Measurements from ENCODE around the gene TFB1M. TPM values are rescaled to one million over a fixed set of nuclear protein-coding genes. Genes with fewer than 3 reads are reported as not detected.

Gene TFB1M
- total RNA-seq, 1 experiment from 2014 or later = 19.5 TPM

DNA sequence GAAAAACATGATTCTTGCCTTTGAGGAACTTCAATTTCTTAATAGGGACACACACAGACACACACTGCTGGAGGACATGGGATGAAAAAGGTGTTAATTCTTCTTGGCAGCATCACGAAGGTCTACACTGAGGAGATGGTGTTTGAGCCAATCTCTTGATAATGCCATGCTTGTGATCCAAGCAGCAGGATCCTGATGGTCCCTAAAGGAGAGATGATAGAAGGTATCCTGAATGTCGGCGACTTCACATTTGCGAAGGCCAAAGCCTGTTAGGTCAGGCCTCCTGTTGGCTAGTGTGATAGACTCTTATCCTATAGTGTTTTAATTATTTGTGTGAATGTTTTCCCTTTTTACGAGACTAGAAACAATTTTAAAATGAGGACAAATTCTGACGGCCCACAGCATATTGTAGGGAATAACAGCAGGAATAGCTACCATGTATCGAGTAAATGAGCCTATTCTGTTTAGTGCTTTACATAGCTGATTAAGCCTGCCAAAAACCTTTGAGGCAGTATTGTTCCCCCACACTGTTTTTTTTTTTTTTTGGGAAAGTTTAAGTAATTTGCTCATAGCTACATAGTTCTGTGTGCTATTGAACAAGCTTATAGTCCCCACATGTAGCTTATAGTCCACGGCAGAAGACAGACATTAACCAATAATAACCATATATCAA is 15.3 kb upstream of the TFB1M start:
- H3K27me3 ChIP-seq (ENCODE audit: insufficient read depth, low read depth) = no peaks in the 10 kb centered on the region
- DNase-seq = no peak
- H3K9me3 ChIP-seq (ENCODE audit: insufficient read depth, low read depth) = no peaks in the 10 kb centered on the region
- no peak overlapping the region for H3K27ac ChIP-seq
- no peak overlapping the region for H3K4me3 ChIP-seq
- POLR2A ChIA-PET (ENCODE audit: unreplicated experiment) = no interaction called here
- no peaks in the 10 kb centered on the region for H3K4me1 ChIP-seq (replicated peaks; ENCODE audit: insufficient read depth)
- no peak overlapping the region for H3K4me2 ChIP-seq
- BruUV-seq (replicated peaks) = no TSS peak
- intact Hi-C loops (cut with micrococcal nuclease; ENCODE audit: unreplicated experiment) = loop anchor here (5.0 kb wide), 1 partner anchor 1233 kb away; no protein-coding TSS in a partner anchor
- no peak overlapping the region for H2AFZ ChIP-seq
- CTCF ChIA-PET = no interaction called here
- no peaks in the 10 kb centered on the region for H3K36me3 ChIP-seq (ENCODE audit: low read depth)
- no peaks in the 10 kb centered on the region; the same call in 1 of the 2 replicates for H3K9me2 ChIP-seq (ENCODE audit: insufficient read depth)
- no peaks in the 10 kb centered on the region for H4K20me1 ChIP-seq (ENCODE audit: insufficient read depth)
- H3F3A ChIP-seq (ENCODE audit: insufficient read depth, low read depth) = no peaks in the 10 kb centered on the region
- no peak for TF ChIP-seq EZH2 (IDR thresholded peaks at IDR 0.05; ENCODE audit: low read depth)
- TF ChIP-seq, protein P1, sequence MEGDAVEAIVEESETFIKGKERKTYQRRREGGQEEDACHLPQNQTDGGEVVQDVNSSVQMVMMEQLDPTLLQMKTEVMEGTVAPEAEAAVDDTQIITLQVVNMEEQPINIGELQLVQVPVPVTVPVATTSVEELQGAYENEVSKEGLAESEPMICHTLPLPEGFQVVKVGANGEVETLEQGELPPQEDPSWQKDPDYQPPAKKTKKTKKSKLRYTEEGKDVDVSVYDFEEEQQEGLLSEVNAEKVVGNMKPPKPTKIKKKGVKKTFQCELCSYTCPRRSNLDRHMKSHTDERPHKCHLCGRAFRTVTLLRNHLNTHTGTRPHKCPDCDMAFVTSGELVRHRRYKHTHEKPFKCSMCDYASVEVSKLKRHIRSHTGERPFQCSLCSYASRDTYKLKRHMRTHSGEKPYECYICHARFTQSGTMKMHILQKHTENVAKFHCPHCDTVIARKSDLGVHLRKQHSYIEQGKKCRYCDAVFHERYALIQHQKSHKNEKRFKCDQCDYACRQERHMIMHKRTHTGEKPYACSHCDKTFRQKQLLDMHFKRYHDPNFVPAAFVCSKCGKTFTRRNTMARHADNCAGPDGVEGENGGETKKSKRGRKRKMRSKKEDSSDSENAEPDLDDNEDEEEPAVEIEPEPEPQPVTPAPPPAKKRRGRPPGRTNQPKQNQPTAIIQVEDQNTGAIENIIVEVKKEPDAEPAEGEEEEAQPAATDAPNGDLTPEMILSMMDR (conservative IDR thresholded peaks at IDR 0.05) = no peak
- no peaks in the 10 kb centered on the region for H3K79me2 ChIP-seq (ENCODE audit: low read depth)

DNA sequence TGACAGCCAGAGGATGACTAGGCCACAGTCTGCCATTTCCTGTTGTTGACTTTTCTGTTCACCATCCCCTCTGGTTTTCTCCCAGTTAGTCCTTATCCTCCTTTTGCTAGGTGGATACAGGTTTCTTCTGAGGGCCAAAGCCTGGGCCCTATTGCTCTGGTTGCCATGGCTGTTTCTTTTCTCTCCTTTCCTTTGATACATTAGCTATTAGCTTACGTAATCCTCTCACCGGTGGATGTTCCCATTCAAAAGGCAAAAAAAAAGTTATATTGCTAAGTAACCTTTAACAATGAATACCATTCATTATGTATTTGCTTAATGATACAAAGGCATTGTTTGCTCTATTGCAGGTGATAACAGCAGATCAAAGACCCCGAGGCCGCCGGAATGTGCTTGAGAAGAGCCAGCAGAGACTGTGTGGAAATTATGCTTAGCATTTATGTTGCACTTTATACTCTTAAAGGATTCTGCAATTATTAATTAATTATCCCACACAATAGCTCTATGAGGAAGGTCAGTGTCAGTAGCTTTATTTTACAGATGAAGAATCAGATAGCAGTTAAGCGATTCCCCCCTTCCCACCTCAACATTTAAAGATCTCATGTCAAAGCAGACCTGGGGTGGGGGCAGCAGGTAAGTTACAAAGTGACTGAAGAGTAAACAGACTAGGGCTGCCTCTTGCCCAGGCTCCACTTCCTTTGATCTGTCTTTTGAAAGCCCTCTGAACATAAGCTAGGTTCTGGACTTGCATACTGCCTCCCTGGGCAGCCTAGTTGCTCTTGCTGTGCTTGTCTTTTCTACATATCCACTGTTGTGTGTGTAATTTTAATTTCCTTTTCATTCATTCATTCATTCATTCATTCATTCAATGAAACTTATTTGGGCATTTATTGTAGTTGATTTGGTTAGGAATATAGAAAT is 14.5 kb upstream of the TFB1M start:
- POLR2A ChIA-PET (ENCODE audit: unreplicated experiment) = no interaction called here

DNA sequence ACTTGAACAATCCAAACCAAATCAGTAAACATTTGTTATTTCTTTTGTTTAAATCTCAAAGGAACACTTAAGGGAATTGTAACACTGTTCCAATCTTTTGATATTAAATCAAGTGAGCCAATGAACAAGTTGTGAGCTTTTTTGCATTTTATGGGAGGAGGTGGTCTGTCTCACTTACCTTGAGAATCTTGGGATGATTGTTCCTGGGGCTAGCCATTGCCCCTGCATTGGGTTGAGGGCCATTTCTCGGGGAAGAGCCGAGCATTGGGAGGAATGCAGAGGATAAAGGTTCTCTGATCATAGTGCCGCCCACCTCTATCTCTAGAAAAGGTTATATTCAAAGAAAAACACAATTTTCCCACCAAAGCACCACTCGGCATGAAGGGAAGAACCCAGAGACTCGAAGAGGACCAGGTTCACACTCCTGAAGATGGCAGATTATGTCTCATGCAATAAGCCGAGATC is 13.8 kb upstream of the TFB1M start:
- H3K4me2 ChIP-seq = no peak overlapping the region
- H3K9me3 ChIP-seq (ENCODE audit: insufficient read depth, low read depth) = no peaks in the 10 kb centered on the region
- H3F3A ChIP-seq (ENCODE audit: insufficient read depth, low read depth) = no peaks in the 10 kb centered on the region
- H3K27ac ChIP-seq = no peak overlapping the region
- H3K27me3 ChIP-seq (ENCODE audit: insufficient read depth, low read depth) = no peaks in the 10 kb centered on the region
- TF ChIP-seq, protein P1 (conservative IDR thresholded peaks at IDR 0.05) = no peak
- no peak for TF ChIP-seq EZH2 (IDR thresholded peaks at IDR 0.05; ENCODE audit: low read depth)
- no peaks in the 10 kb centered on the region; the same call in 1 of the 2 replicates for H3K9me2 ChIP-seq (ENCODE audit: insufficient read depth)
- DNase-seq = no peak
- intact Hi-C loops (cut with micrococcal nuclease; ENCODE audit: unreplicated experiment) = loop anchor here (5.0 kb wide), 1 partner anchor 1234 kb away; no protein-coding TSS in a partner anchor
- ChIA-PET POLR2A (ENCODE audit: unreplicated experiment) (no interaction called here), CTCF (interaction anchor here (0.6 kb wide), 1 partner anchor 437 kb away, joined by 3 read pairs; no protein-coding TSS in a partner anchor)
- H4K20me1 ChIP-seq (ENCODE audit: insufficient read depth) = no peaks in the 10 kb centered on the region
- H3K79me2 ChIP-seq (ENCODE audit: low read depth) = no peaks in the 10 kb centered on the region
- no TSS peak for BruUV-seq (replicated peaks)
- no peaks in the 10 kb centered on the region for H3K4me1 ChIP-seq (replicated peaks; ENCODE audit: insufficient read depth)
- no peak overlapping the region for H3K4me3 ChIP-seq
- peak overlapping the region; percentile 10; the same call in 1 of the 2 replicates for H2AFZ ChIP-seq
- no peaks in the 10 kb centered on the region for H3K36me3 ChIP-seq (ENCODE audit: low read depth)

More for the DNA sequence above, 14.5 kb upstream of the TFB1M start:
- H3K4me2 ChIP-seq = no peak overlapping the region
- H4K20me1 ChIP-seq (ENCODE audit: insufficient read depth) = no peaks in the 10 kb centered on the region
- no peaks in the 10 kb centered on the region for H3K27me3 ChIP-seq (ENCODE audit: insufficient read depth, low read depth)
- DNase-seq = no peak
- no peak overlapping the region for H3K27ac ChIP-seq
- no peaks in the 10 kb centered on the region for H3K4me1 ChIP-seq (replicated peaks; ENCODE audit: insufficient read depth)
- CTCF ChIA-PET = interaction anchor here (0.6 kb wide), 1 partner anchor 437 kb away, joined by 3 read pairs; no protein-coding TSS in a partner anchor
- intact Hi-C loops (cut with micrococcal nuclease; ENCODE audit: unreplicated experiment) = loop anchor here (5.0 kb wide), 1 partner anchor 1234 kb away; no protein-coding TSS in a partner anchor
- H3K9me2 ChIP-seq (ENCODE audit: insufficient read depth) = no peaks in the 10 kb centered on the region; the same call in 1 of the 2 replicates
- no peaks in the 10 kb centered on the region for H3K36me3 ChIP-seq (ENCODE audit: low read depth)
- H2AFZ ChIP-seq = no peak overlapping the region
- BruUV-seq (replicated peaks) = no TSS peak
- H3K4me3 ChIP-seq = no peak overlapping the region
- no peaks in the 10 kb centered on the region for H3K79me2 ChIP-seq (ENCODE audit: low read depth)
- H3F3A ChIP-seq (ENCODE audit: insufficient read depth, low read depth) = no peaks in the 10 kb centered on the region
- no peaks in the 10 kb centered on the region for H3K9me3 ChIP-seq (ENCODE audit: insufficient read depth, low read depth)
- TF ChIP-seq EZH2 (IDR thresholded peaks at IDR 0.05; ENCODE audit: low read depth) = no peak
- TF ChIP-seq, protein P1 (conservative IDR thresholded peaks at IDR 0.05) = no peak
